ENCODE results near the gene AFAP1L1. TPM values are rescaled to one million over a fixed set of nuclear protein-coding genes. Genes with fewer than 3 reads are reported as not detected.

The AFAP1L1 gene
- total RNA-seq, 1 donor from 2014 or later, result 0.25 TPM

- TF ChIP-seq, protein P1, sequence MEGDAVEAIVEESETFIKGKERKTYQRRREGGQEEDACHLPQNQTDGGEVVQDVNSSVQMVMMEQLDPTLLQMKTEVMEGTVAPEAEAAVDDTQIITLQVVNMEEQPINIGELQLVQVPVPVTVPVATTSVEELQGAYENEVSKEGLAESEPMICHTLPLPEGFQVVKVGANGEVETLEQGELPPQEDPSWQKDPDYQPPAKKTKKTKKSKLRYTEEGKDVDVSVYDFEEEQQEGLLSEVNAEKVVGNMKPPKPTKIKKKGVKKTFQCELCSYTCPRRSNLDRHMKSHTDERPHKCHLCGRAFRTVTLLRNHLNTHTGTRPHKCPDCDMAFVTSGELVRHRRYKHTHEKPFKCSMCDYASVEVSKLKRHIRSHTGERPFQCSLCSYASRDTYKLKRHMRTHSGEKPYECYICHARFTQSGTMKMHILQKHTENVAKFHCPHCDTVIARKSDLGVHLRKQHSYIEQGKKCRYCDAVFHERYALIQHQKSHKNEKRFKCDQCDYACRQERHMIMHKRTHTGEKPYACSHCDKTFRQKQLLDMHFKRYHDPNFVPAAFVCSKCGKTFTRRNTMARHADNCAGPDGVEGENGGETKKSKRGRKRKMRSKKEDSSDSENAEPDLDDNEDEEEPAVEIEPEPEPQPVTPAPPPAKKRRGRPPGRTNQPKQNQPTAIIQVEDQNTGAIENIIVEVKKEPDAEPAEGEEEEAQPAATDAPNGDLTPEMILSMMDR (IDR thresholded peaks at IDR 0.05; ENCODE audit: partially characterized antibody, unreplicated experiment), result no peak
- H3K36me3 Mint-ChIP-seq (ENCODE audit: unreplicated experiment), result no peaks in the 10 kb centered on the region
- peaks cover 6% of the 10 kb centered on the region for H3K4me1 Mint-ChIP-seq (ENCODE audit: low read depth, unreplicated experiment)
- peaks cover 2% of the 10 kb centered on the region for H3K9me3 Mint-ChIP-seq (ENCODE audit: unreplicated experiment)
- no peak overlapping the region for H3K4me3 Mint-ChIP-seq (ENCODE audit: unreplicated experiment)
- no peak overlapping the region for H3K27ac Mint-ChIP-seq (ENCODE audit: unreplicated experiment)
- H3K27me3 Mint-ChIP-seq (ENCODE audit: unreplicated experiment), result peaks cover 3% of the 10 kb centered on the region
- no peak for DNase-seq
Observed at GRCh38 chr5:149303210-149303609, 31.6 kb downstream of the AFAP1L1 start.

- no peak for DNase-seq
- peaks cover 3% of the 10 kb centered on the region for H3K27me3 Mint-ChIP-seq (ENCODE audit: unreplicated experiment)
- peaks cover 6% of the 10 kb centered on the region for H3K4me1 Mint-ChIP-seq (ENCODE audit: low read depth, unreplicated experiment)
- peaks cover 2% of the 10 kb centered on the region for H3K9me3 Mint-ChIP-seq (ENCODE audit: unreplicated experiment)
- TF ChIP-seq, protein P1 (IDR thresholded peaks at IDR 0.05; ENCODE audit: partially characterized antibody, unreplicated experiment), result no peak
- H3K4me3 Mint-ChIP-seq (ENCODE audit: unreplicated experiment), result no peak overlapping the region
- H3K27ac Mint-ChIP-seq (ENCODE audit: unreplicated experiment), result no peak overlapping the region
- H3K36me3 Mint-ChIP-seq (ENCODE audit: unreplicated experiment), result no peaks in the 10 kb centered on the region
Observed at GRCh38 chr5:149304195-149305078, 32.8 kb downstream of the AFAP1L1 start.

DNA sequence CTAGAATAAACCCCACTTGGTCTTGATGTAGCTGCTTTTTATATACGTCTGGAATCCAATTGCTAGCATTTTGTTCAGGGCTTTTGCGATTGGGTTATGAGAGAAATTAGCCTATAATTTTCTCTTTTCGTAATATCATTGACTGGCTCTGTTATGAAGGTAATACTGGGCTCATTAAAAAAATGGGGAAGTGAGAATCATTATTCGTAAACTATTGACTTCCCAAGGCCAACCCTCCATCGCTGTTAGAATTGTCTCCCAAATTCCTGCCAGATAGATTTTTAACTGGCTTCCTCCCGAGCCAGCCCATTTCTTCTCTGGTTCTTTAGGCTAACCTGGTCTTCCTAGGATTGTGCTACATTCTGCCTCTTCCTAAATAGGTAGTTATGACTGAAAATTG, 37.7 kb downstream of the AFAP1L1 start:
- TF ChIP-seq, protein P1 (IDR thresholded peaks at IDR 0.05; ENCODE audit: partially characterized antibody, unreplicated experiment), result no peak
- Mint-ChIP-seq H3K27ac (ENCODE audit: unreplicated experiment) (no peak overlapping the region), H3K4me1 (ENCODE audit: low read depth, unreplicated experiment) (peaks cover 8% of the 10 kb centered on the region), H3K36me3 (ENCODE audit: unreplicated experiment) (no peaks in the 10 kb centered on the region), H3K27me3 (ENCODE audit: unreplicated experiment) (peaks cover 2% of the 10 kb centered on the region), H3K9me3 (ENCODE audit: unreplicated experiment) (no peaks in the 10 kb centered on the region), H3K4me3 (ENCODE audit: unreplicated experiment) (no peak overlapping the region)
- DNase-seq, result no peak

DNA sequence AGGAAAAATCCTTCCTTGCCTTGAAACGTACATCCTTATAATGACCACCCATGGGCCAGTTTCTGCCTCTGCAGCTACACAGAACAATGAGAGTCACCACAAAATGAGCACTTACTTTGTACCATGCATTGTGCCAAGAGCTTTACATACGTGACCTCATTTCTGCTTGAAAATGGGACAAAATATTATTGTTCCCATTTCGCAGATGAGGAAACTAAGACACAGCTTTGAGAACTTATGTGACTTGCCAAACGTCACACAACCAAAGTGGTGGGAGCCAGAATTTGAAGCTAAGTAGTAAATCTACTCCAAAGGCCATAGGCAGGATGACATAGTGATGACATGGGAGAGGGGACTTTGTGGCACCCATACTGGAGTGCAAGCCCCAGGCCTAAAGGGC, 38.8 kb downstream of the AFAP1L1 start:
- H3K4me1 Mint-ChIP-seq (ENCODE audit: low read depth, unreplicated experiment), result peaks cover 8% of the 10 kb centered on the region
- TF ChIP-seq, protein P1 (IDR thresholded peaks at IDR 0.05; ENCODE audit: partially characterized antibody, unreplicated experiment), result no peak
- no peaks in the 10 kb centered on the region for H3K9me3 Mint-ChIP-seq (ENCODE audit: unreplicated experiment)
- no peak overlapping the region for H3K4me3 Mint-ChIP-seq (ENCODE audit: unreplicated experiment)
- DNase-seq, result no peak
- H3K36me3 Mint-ChIP-seq (ENCODE audit: unreplicated experiment), result no peaks in the 10 kb centered on the region
- H3K27me3 Mint-ChIP-seq (ENCODE audit: unreplicated experiment), result peaks cover 2% of the 10 kb centered on the region
- H3K27ac Mint-ChIP-seq (ENCODE audit: unreplicated experiment), result no peak overlapping the region

GRCh38 chr5:149310947-149311658, 39.4 kb downstream of the AFAP1L1 start:
- no peaks in the 10 kb centered on the region for H3K36me3 Mint-ChIP-seq (ENCODE audit: unreplicated experiment)
- peaks cover 2% of the 10 kb centered on the region for H3K27me3 Mint-ChIP-seq (ENCODE audit: unreplicated experiment)
- DNase-seq, result no peak
- no peak overlapping the region for H3K27ac Mint-ChIP-seq (ENCODE audit: unreplicated experiment)
- H3K9me3 Mint-ChIP-seq (ENCODE audit: unreplicated experiment), result no peaks in the 10 kb centered on the region
- H3K4me3 Mint-ChIP-seq (ENCODE audit: unreplicated experiment), result no peak overlapping the region
- H3K4me1 Mint-ChIP-seq (ENCODE audit: low read depth, unreplicated experiment), result peaks cover 3% of the 10 kb centered on the region
- TF ChIP-seq, protein P1 (IDR thresholded peaks at IDR 0.05; ENCODE audit: partially characterized antibody, unreplicated experiment), result no peak
